ENCODE data around the gene SDK1.

DNA sequence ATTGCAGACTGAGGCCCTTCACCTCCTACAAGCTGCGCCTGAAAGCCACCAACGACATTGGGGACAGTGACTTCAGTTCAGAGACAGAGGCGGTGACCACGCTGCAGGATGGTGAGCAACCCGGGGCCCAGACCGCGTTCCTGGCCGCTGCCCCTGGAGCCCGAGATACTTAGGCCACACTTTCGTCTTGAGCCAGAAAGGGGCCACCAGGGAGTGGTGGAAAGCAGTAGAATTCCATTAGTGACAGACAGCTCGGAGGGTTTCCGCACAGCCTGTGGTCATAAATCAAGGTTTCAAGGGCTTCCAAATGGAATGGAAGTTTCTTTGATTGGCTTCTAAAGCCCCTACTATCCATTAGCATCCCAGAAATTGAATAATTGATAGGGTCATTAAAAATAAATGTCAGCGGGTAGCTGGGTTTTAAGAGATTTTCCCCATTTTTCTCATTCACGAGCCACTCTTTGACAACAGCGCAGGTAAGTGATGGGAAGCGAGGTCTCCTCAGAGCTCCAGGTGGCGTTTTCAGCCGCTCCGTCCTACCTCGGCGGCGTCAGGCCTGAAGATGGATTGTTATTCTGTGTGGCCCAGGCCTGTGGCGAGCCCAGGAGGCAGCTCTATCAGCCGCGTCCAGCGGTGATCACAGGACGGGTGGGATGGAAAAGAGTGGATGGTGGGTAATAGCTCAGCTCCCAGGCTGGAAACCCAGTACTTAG, 857.5 kb downstream of the SDK1 start:
- TF ChIP-seq, protein P1, sequence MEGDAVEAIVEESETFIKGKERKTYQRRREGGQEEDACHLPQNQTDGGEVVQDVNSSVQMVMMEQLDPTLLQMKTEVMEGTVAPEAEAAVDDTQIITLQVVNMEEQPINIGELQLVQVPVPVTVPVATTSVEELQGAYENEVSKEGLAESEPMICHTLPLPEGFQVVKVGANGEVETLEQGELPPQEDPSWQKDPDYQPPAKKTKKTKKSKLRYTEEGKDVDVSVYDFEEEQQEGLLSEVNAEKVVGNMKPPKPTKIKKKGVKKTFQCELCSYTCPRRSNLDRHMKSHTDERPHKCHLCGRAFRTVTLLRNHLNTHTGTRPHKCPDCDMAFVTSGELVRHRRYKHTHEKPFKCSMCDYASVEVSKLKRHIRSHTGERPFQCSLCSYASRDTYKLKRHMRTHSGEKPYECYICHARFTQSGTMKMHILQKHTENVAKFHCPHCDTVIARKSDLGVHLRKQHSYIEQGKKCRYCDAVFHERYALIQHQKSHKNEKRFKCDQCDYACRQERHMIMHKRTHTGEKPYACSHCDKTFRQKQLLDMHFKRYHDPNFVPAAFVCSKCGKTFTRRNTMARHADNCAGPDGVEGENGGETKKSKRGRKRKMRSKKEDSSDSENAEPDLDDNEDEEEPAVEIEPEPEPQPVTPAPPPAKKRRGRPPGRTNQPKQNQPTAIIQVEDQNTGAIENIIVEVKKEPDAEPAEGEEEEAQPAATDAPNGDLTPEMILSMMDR (IDR thresholded peaks at IDR 0.05) = no peak
- no peak for TF ChIP-seq POLR2A (IDR thresholded peaks at IDR 0.05)

All from body of pancreas (tissue), 4 donors.